Endothelial cell of umbilical vein (primary cell): ENCODE measurements around the gene CELF2. TPM values are rescaled to one million over a fixed set of nuclear protein-coding genes. Genes with fewer than 3 reads are reported as not detected.

Experiments
- BruUV-seq: library from RNA; stranded (reverse); fragments of 400-500 nt; replicated peaks from 2 replicates; lab custom pipeline; 2021; lab: Mats Ljungman, UMichigan
- CTCF ChIA-PET: fragments of 300-600, 350-600 bp; sonication (Branson Sonifier 250); formaldehyde crosslinking; loops from one replicate; lab custom pipeline; 2021; ENCODE audit warnings: antibody characterized with exemption, inconsistent platforms; lab: Charles Lee
- POLR2A ChIA-PET: fragments of 300-600, 350-600 bp; sonication (Branson Sonifier 250); formaldehyde crosslinking; loops from one replicate; lab custom pipeline; 2021; ENCODE audit warnings: antibody characterized with exemption, inconsistent platforms; lab: Charles Lee
- DNase-seq: peaks from one replicate; pipeline ENCODE4 v3.0.0-alpha.2; 2011; ENCODE audit warnings: low read depth, low spot score
- FAIRE-seq: peaks from 2 replicates; lab custom pipeline; 2011; peaks lifted over from hg19 to GRCh38; lab: Jason Lieb, UNC
- H2AFZ ChIP-seq: 2 replicates; pipeline ENCODE4 v1.6.0; 2012; ENCODE audit warnings: low read depth, low read length, control low read depth, inconsistent platforms
- H3K27ac ChIP-seq: 2 replicates; pipeline ENCODE4 v1.5.1; 2011; ENCODE audit warnings: low read depth, mild to moderate bottlenecking, control low read depth, low read length, moderate library complexity; ENCODE audit not compliant: insufficient read depth
- H3K27me3 ChIP-seq, 2 experiments: 2 replicates each; pipeline versions ENCODE4 v1.6.0 to v1.6.1; 2011; ENCODE audit warnings: low read length in 2 of 2, mixed read lengths in 1 of 2; ENCODE audit not compliant: control insufficient read depth in 2 of 2, insufficient read depth in 2 of 2
- H3K36me3 ChIP-seq, 2 experiments: 2 replicates in 1 of 2; 3 replicates in 1 of 2; pipeline ENCODE4 v1.5.1; 2011; ENCODE audit warnings: low read length in 2 of 2, mild to moderate bottlenecking in 1 of 2, moderate library complexity in 1 of 2; ENCODE audit not compliant: control insufficient read depth in 2 of 2, insufficient read depth in 2 of 2; ENCODE audit errors: extremely low read depth in 1 of 2
- H3K4me1 ChIP-seq: 3 replicates; pipeline ENCODE4 v1.5.1; 2011; ENCODE audit warnings: mild to moderate bottlenecking, low read length; ENCODE audit not compliant: control insufficient read depth, insufficient read depth; ENCODE audit errors: extremely low read depth
- H3K4me2 ChIP-seq: 2 replicates; pipeline ENCODE4 v1.6.1; 2011; ENCODE audit warnings: low read length, control low read depth, mixed read lengths; ENCODE audit not compliant: insufficient read depth
- H3K4me3 ChIP-seq, 3 experiments: fragments of 200-600 bp in 1 of 3; sonication (generic), shearing (Covaris generic) in 1 of 3; replicated peaks in 1 of 3; 2 replicates each; pipeline ENCODE4 v1.5.1; 2011 to 2016; ENCODE audit warnings: control low read depth in 3 of 3, low read length in 3 of 3, mild to moderate bottlenecking in 2 of 3, inconsistent platforms in 1 of 3, low read depth in 1 of 3, moderate library complexity in 1 of 3; ENCODE audit not compliant: insufficient read depth in 1 of 3
- H3K79me2 ChIP-seq: 2 replicates; pipeline ENCODE4 v1.6.0; 2012; ENCODE audit warnings: low read length, inconsistent platforms; ENCODE audit not compliant: control insufficient read depth, insufficient read depth
- H3K9ac ChIP-seq: replicated peaks from 2 replicates; pipeline ENCODE3; 2011; ENCODE audit warnings: low read length, control low read depth; ENCODE audit not compliant: insufficient read depth; ENCODE audit errors: extremely low read depth
- H3K9me1 ChIP-seq: replicated peaks from 3 replicates; pipeline ENCODE4 v1.6.0; 2011; ENCODE audit warnings: mild to moderate bottlenecking, low read length; ENCODE audit not compliant: control insufficient read depth, insufficient read depth; ENCODE audit errors: extremely low read depth
- H3K9me3 ChIP-seq: replicated peaks from 2 replicates; pipeline ENCODE4 v1.5.1; 2012; ENCODE audit warnings: low read length, inconsistent platforms; ENCODE audit not compliant: control insufficient read depth, insufficient read depth
- H4K20me1 ChIP-seq: replicated peaks from 2 replicates; pipeline ENCODE3; 2011; ENCODE audit warnings: mild to moderate bottlenecking, low read length; ENCODE audit not compliant: control insufficient read depth, insufficient read depth; ENCODE audit errors: extremely low read depth
- CTCF ChIP-seq, 2 donors: IDR thresholded peaks; 1 replicate in 1 of 2; 2 replicates in 1 of 2; pipeline ENCODE4 v1.5.1; 2011; ENCODE audit warnings: low read length in 2 of 2, mild to moderate bottlenecking in 2 of 2, moderate library complexity in 2 of 2, control low read depth in 1 of 2, inconsistent platforms in 1 of 2, low read depth in 1 of 2; ENCODE audit not compliant: insufficient read depth in 1 of 2; ENCODE audit errors: extremely low read depth in 1 of 2
- EZH2 ChIP-seq: IDR thresholded peaks from 2 replicates; pipeline ENCODE4 v1.6.1; 2012; ENCODE audit warnings: borderline replicate concordance, low read depth, mild to moderate bottlenecking, moderate library complexity, low read length, inconsistent platforms; ENCODE audit not compliant: severe bottlenecking
- FOS ChIP-seq: IDR thresholded peaks from 2 replicates; pipeline ENCODE4 v1.6.1; 2011; ENCODE audit warnings: mild to moderate bottlenecking, low read length, moderate library complexity, borderline replicate concordance; ENCODE audit not compliant: insufficient read depth
- GATA2 ChIP-seq: IDR thresholded peaks from 2 replicates; pipeline ENCODE4 v1.7.0; 2011; ENCODE audit warnings: low read depth, mild to moderate bottlenecking, moderate library complexity, mixed read lengths, low read length; ENCODE audit not compliant: insufficient read length, insufficient read depth
- JUN ChIP-seq: IDR thresholded peaks from 2 replicates; pipeline ENCODE4 v1.6.1; 2011; ENCODE audit warnings: borderline replicate concordance, low read depth; ENCODE audit not compliant: insufficient read length, insufficient read depth
- MYC ChIP-seq: IDR thresholded peaks from one replicate; pipeline ENCODE4 v1.6.1; 2011; ENCODE audit warnings: mild to moderate bottlenecking, low read depth, low read length
- POLR2A ChIP-seq: IDR thresholded peaks from 2 replicates; pipeline ENCODE4 v1.6.1; 2012; ENCODE audit warnings: low read depth, mild to moderate bottlenecking, control low read depth, low read length
- POLR2AphosphoS5 ChIP-seq: IDR thresholded peaks from 2 replicates; pipeline ENCODE4 v1.6.1; 2012; ENCODE audit warnings: low read depth, mild to moderate bottlenecking, control low read depth, low read length, moderate library complexity; ENCODE audit not compliant: insufficient read depth
- dilution Hi-C: fragments of 300-500 bp; cut with MboI; formaldehyde crosslinking; loops from one replicate; pipeline ENCODE4 v1.15.0; 2019; ENCODE audit warnings: low sequenced_read_pairs; ENCODE audit not compliant: extremely low pct_ligation_motif_present
- intact Hi-C: fragments of 100-400 bp; cut with micrococcal nuclease; formaldehyde crosslinking; loops from one replicate; pipeline ENCODE4 v1.10.0; 2022
- polyA plus RNA-seq, 4 experiments: library from polyadenylated mRNA; depleted of rRNA in 3 of 4; stranded (reverse) in 3 of 4; unstranded in 1 of 4; fragments of >200 nt; gene quantifications; 2 replicates each; pipeline versions ENCODE4 v1.2.1 to v1.2.3, GENCODE V29; 2011 to 2012; ENCODE audit warnings: missing spikeins in 1 of 4
- total RNA-seq: library from RNA; stranded (reverse); gene quantifications from 2 replicates; pipeline ENCODE4 v1.2.3, GENCODE V29; 2021
- TF ChIP-seq, protein P1 (sequence below): IDR thresholded peaks from 2 replicates; pipeline ENCODE4 v1.6.1; 2011; ENCODE audit not compliant: insufficient read depth, insufficient read length

Gene CELF2
- total and polyA plus RNA-seq, 2 donors (not counting 3 experiments of a cell fraction or from before 2014, with no cell fraction given), result 21.6 to 42.6 TPM

DNA sequence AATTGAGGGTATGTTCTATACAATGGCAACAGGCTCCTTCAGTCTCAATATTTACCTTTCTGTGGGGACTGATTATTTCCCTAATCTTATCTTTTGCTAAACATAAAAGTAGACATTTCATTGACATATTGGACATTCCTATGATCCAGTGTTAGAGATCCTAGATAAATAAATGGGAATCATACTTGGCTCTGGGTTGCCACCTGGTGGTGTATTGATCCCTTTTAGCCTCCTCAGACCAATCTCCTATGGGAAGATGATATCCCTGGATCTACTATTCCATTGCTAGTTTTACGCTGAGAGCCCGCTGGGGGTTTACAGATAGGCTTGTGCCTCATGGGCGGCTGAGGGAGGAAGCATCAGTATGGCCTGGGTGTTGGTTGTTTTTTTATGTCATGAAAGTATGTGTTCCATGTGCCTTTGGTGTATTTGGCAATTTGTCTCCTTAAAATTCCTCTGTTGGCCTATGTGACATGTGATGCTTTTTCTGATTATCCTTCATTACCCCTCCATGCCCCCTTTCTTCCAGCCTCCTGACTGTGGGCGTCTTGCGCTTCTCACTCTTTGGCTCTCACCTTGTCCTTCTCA lies 18.8 kb downstream of the CELF2 start:
- Histone ChIP-seq H3K79me2 (no peaks in the 10 kb centered on the region), H3K9me3 (no peaks in the 10 kb centered on the region), H3K27ac (peak overlapping the region; percentile 92), H3K4me3 (no peak overlapping the region), H3K9me1 (no peaks in the 10 kb centered on the region), H4K20me1 (no peaks in the 10 kb centered on the region), H3K4me1 (peaks cover 19% of the 10 kb centered on the region), H3K27me3 (no peaks in the 10 kb centered on the region), H3K9ac (no peak overlapping the region), H3K36me3 (no peaks in the 10 kb centered on the region), H2AFZ (no peak overlapping the region), H3K4me2 (peak overlapping the region; percentile 23)
- ChIA-PET CTCF (interaction anchor here (0.6 to 5.0 kb wide), 31 partner anchors 10 to 1706 kb away, joined by 3 to 112 read pairs (median 7); partner anchors contain the start of gene CELF2), POLR2A (no interaction called here)
- peak; percentile 15 for FAIRE-seq
- dilution Hi-C loops, result no loop called here
- intact Hi-C loops, result loop anchor here (1.0 to 5.0 kb wide), 8 partner anchors 234 to 1705 kb away; no protein-coding TSS in a partner anchor
- DNase-seq, result peak; percentile 84
- TF ChIP-seq MYC, result no peak
- TF ChIP-seq POLR2A, result no peak
- TF ChIP-seq POLR2AphosphoS5, result no peak
- TF ChIP-seq, protein P1, sequence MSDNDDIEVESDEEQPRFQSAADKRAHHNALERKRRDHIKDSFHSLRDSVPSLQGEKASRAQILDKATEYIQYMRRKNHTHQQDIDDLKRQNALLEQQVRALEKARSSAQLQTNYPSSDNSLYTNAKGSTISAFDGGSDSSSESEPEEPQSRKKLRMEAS, result no peak
- peak; percentile 64 to 67 for TF ChIP-seq CTCF (IDR thresholded peaks at IDR 0.05; ENCODE audit: extremely low read depth in 1 of 2, insufficient read depth in 1 of 2, low read depth in 1 of 2, low read length in 2 of 2)
- TF ChIP-seq EZH2, result no peak
- no peak for TF ChIP-seq JUN
- peak; percentile 76 for TF ChIP-seq GATA2
- no peak for TF ChIP-seq FOS
- no TSS peak for BruUV-seq
